ENCODE measurements around the gene TTYH2. TPM values are rescaled to one million over a fixed set of nuclear protein-coding genes. Genes with fewer than 3 reads are reported as not detected.

The TTYH2 gene
- total RNA-seq, 4 donors from 2014 or later, result 22.6 to 37.2 (median 26.4) TPM

- Histone ChIP-seq H3K27ac (no peak overlapping the region), H3K36me3 (peaks cover 0 to 47% (median 0%) of the 10 kb centered on the region in 3 donors), H3K4me1 (peaks cover 0 to 26% (median 8%) of the 10 kb centered on the region in 4 donors), H3K27me3 (no peaks in the 10 kb centered on the region), H3K4me3 (no peak overlapping the region), H3K9me3 (no peaks in the 10 kb centered on the region)
- DNase-seq (ENCODE audit: low spot score in 2 of 2), result no peak
- WGBS, 2 donors, result 80 to 81% methylated on average over 3 of the region's 3 CpGs
- TF ChIP-seq POLR2A (IDR thresholded peaks at IDR 0.05) (no peak), CTCF (IDR thresholded peaks at IDR 0.05) (no peak), EP300 (IDR thresholded peaks at IDR 0.05) (no peak)
Measured at GRCh38 chr17:74219576-74220133, 6.3 kb downstream of the TTYH2 start.

- 58 to 83% methylated on average over 2 of the region's 2 CpGs for WGBS, 2 donors
- no peak overlapping the region for H3K27ac ChIP-seq
- no peak for DNase-seq (ENCODE audit: low spot score in 2 of 2)
- no peak overlapping the region for H3K4me3 ChIP-seq
- no peaks in the 10 kb centered on the region for H3K9me3 ChIP-seq
- peaks cover 0 to 20% (median 4%) of the 10 kb centered on the region in 4 donors for H3K4me1 ChIP-seq
- H3K27me3 ChIP-seq, result no peaks in the 10 kb centered on the region
- peaks cover 0 to 52% (median 0%) of the 10 kb centered on the region in 3 donors for H3K36me3 ChIP-seq
- TF ChIP-seq CTCF (IDR thresholded peaks at IDR 0.05) (no peak), POLR2A (IDR thresholded peaks at IDR 0.05) (no peak), EP300 (IDR thresholded peaks at IDR 0.05) (no peak)
Measured at GRCh38 chr17:74220219-74220618, 6.8 kb downstream of the TTYH2 start.

GRCh38 chr17:74220946-74221818, 7.8 kb downstream of the TTYH2 start:
- Histone ChIP-seq H3K4me1 (peaks cover 0 to 17% (median 0%) of the 10 kb centered on the region in 4 donors), H3K27me3 (no peaks in the 10 kb centered on the region), H3K36me3 (peaks cover 0 to 61% (median 0%) of the 10 kb centered on the region in 3 donors), H3K9me3 (no peaks in the 10 kb centered on the region), H3K4me3 (no peak overlapping the region), H3K27ac (no peak overlapping the region)
- no peak for DNase-seq (ENCODE audit: low spot score in 2 of 2)
- TF ChIP-seq EP300 (IDR thresholded peaks at IDR 0.05) (no peak), POLR2A (IDR thresholded peaks at IDR 0.05) (no peak), CTCF (IDR thresholded peaks at IDR 0.05) (no peak)
- 91 to 100% methylated on average over 7 to 16 of the region's 16 CpGs for WGBS, 2 donors

GRCh38 chr17:74222399-74222798, 9.0 kb downstream of the TTYH2 start:
- Histone ChIP-seq H3K9me3 (no peaks in the 10 kb centered on the region), H3K36me3 (peaks cover 0 to 59% (median 0%) of the 10 kb centered on the region in 3 donors), H3K27ac (no peak overlapping the region), H3K4me1 (peaks cover 0 to 17% (median 0%) of the 10 kb centered on the region in 4 donors), H3K4me3 (no peak overlapping the region), H3K27me3 (no peaks in the 10 kb centered on the region)
- WGBS, 2 donors, result 93% methylated on average over 7 to 13 of the region's 13 CpGs
- no peak for DNase-seq (ENCODE audit: low spot score in 2 of 2)
- TF ChIP-seq EP300 (IDR thresholded peaks at IDR 0.05) (no peak), POLR2A (IDR thresholded peaks at IDR 0.05) (no peak), CTCF (IDR thresholded peaks at IDR 0.05) (no peak)

GRCh38 chr17:74223901-74224300, 10.5 kb downstream of the TTYH2 start:
- Histone ChIP-seq H3K36me3 (peaks cover 0 to 53% (median 0%) of the 10 kb centered on the region in 3 donors), H3K27ac (no peak overlapping the region), H3K27me3 (no peaks in the 10 kb centered on the region), H3K9me3 (no peaks in the 10 kb centered on the region), H3K4me3 (no peak overlapping the region), H3K4me1 (peaks cover 0 to 16% (median 0%) of the 10 kb centered on the region in 4 donors)
- 88 to 90% methylated on average over 14 of the region's 14 CpGs for WGBS, 2 donors
- no peak for DNase-seq (ENCODE audit: low spot score in 2 of 2)
- TF ChIP-seq POLR2A (IDR thresholded peaks at IDR 0.05), result no peak
- no peak for TF ChIP-seq EP300 (IDR thresholded peaks at IDR 0.05)
- TF ChIP-seq CTCF (IDR thresholded peaks at IDR 0.05), result no peak

Measured in tibial nerve (tissue), 4 donors.